ENCODE results near the gene LIN37.

GRCh38 chr19:35779033-35779432 lies 30.7 kb downstream of the LIN37 start:
- TF ChIP-seq TAF1 (IDR thresholded peaks at IDR 0.05; ENCODE audit: low read depth, low read length) (no peak), POLR2AphosphoS5 (IDR thresholded peaks at IDR 0.05; ENCODE audit: low read depth, low read length) (no peak), POLR2A (IDR thresholded peaks at IDR 0.05; ENCODE audit: low read depth, low read length) (no peak), POU2F2 (IDR thresholded peaks at IDR 0.05; ENCODE audit: low read depth, low read length) (no peak), PAX5 (IDR thresholded peaks at IDR 0.05; ENCODE audit: insufficient read depth, low read length, severe bottlenecking) (no peak)
